HepG2 (cell line): Measurements from ENCODE around the gene ANKRD40. TPM values are rescaled to one million over a fixed set of nuclear protein-coding genes. Genes with fewer than 3 reads are reported as not detected.

Source experiments
- ATM ChIP-seq: fragments of 450-650 bp; IDR thresholded peaks from 2 replicates; pipeline ENCODE4 v1.7.1; 2017; ENCODE audit warnings: mild to moderate bottlenecking, borderline replicate concordance
- BRD4 ChIP-seq: sonication (generic); formaldehyde crosslinking; IDR thresholded peaks from 2 replicates; pipeline ENCODE4 v1.4.0; 2020; ENCODE audit warnings: missing genetic modification reagents
- FIP1L1 ChIP-seq: fragments of 200-400 bp; formaldehyde crosslinking; IDR thresholded peaks from 2 replicates; pipeline ENCODE4 v1.6.1; 2018; ENCODE audit warnings: low read depth, mild to moderate bottlenecking, low read length, moderate library complexity, borderline replicate concordance; ENCODE audit not compliant: insufficient read depth
- FOXJ3 ChIP-seq: sonication (generic); formaldehyde crosslinking; IDR thresholded peaks from 2 replicates; pipeline ENCODE4 v1.4.0; 2020; ENCODE audit warnings: missing genetic modification reagents, mild to moderate bottlenecking, borderline replicate concordance
- GATAD2A ChIP-seq: IDR thresholded peaks from 2 replicates; pipeline ENCODE4 v1.6.1; 2016
- NCOA2 ChIP-seq: sonication (generic); formaldehyde crosslinking; IDR thresholded peaks from 2 replicates; pipeline ENCODE4 v1.8.0; 2022; ENCODE audit warnings: inconsistent platforms
- PTBP1 ChIP-seq: fragments of 200-400 bp; formaldehyde crosslinking; IDR thresholded peaks from 2 replicates; pipeline ENCODE4 v1.6.1; 2018; ENCODE audit warnings: low read length, low read depth; ENCODE audit not compliant: poor library complexity, severe bottlenecking
- RFX1 ChIP-seq: fragments of 450-650 bp; IDR thresholded peaks from 2 replicates; pipeline ENCODE4 v1.6.1; 2017
- SATB2 ChIP-seq: sonication (generic); formaldehyde crosslinking; IDR thresholded peaks from 2 replicates; pipeline ENCODE4 v1.5.0; 2020; ENCODE audit warnings: missing genetic modification reagents
- SMAD1 ChIP-seq: sonication (generic); formaldehyde crosslinking; IDR thresholded peaks from 2 replicates; pipeline ENCODE4 v1.4.0; 2020; ENCODE audit warnings: missing genetic modification reagents, low read depth, mild to moderate bottlenecking, borderline replicate concordance
- SMAD9 ChIP-seq: sonication (generic); formaldehyde crosslinking; IDR thresholded peaks from 2 replicates; pipeline ENCODE4 v1.5.1; 2020; ENCODE audit warnings: mild to moderate bottlenecking, missing genetic modification reagents
- SMARCE1 ChIP-seq: fragments of 450-650 bp; IDR thresholded peaks from 2 replicates; pipeline ENCODE4 v1.6.1; 2017; ENCODE audit warnings: borderline replicate concordance
- SNAI1 ChIP-seq: sonication (generic); formaldehyde crosslinking; IDR thresholded peaks from 2 replicates; pipeline ENCODE4 v1.5.0; 2020; ENCODE audit warnings: mild to moderate bottlenecking, missing genetic modification reagents, borderline replicate concordance
- TBX3 ChIP-seq: fragments of 450-650 bp; IDR thresholded peaks from 2 replicates; pipeline ENCODE4 v1.6.1; 2017; ENCODE audit warnings: antibody characterized with exemption, mild to moderate bottlenecking, inconsistent platforms, borderline replicate concordance
- THAP11 ChIP-seq: IDR thresholded peaks from 2 replicates; pipeline ENCODE4 v1.6.1; 2016; ENCODE audit warnings: missing biosample characterization, missing genetic modification reagents
- YEATS4 ChIP-seq: sonication (generic); formaldehyde crosslinking; IDR thresholded peaks from 2 replicates; pipeline ENCODE4 v1.4.0; 2020; ENCODE audit warnings: missing genetic modification reagents, borderline replicate concordance
- ZEB1 ChIP-seq: IDR thresholded peaks from 2 replicates; pipeline ENCODE4 v1.6.1; 2012; ENCODE audit warnings: mild to moderate bottlenecking, low read depth, inconsistent platforms; ENCODE audit not compliant: insufficient replicate concordance
- ZFP36 ChIP-seq: fragments of 150-350 bp; IDR thresholded peaks from 2 replicates; pipeline ENCODE4 v1.6.1; 2018; ENCODE audit warnings: borderline replicate concordance, low read length, low read depth; ENCODE audit not compliant: partially characterized antibody
- ZNF121 ChIP-seq: sonication (generic); formaldehyde crosslinking; IDR thresholded peaks from 2 replicates; pipeline ENCODE4 v1.5.0; 2020; ENCODE audit warnings: mild to moderate bottlenecking, missing genetic modification reagents
- ZNF230 ChIP-seq: sonication (generic); formaldehyde crosslinking; IDR thresholded peaks from 2 replicates; pipeline ENCODE4 v1.4.0; 2020; ENCODE audit warnings: mild to moderate bottlenecking, missing genetic modification reagents
- ZNF3 ChIP-seq: IDR thresholded peaks from 2 replicates; pipeline ENCODE4 v1.7.0; 2017; ENCODE audit warnings: inconsistent platforms
- ZNF335 ChIP-seq: sonication (generic); formaldehyde crosslinking; IDR thresholded peaks from 2 replicates; pipeline ENCODE4 v1.4.0; 2020; ENCODE audit warnings: missing genetic modification reagents
- ZNF430 ChIP-seq: sonication (generic); formaldehyde crosslinking; IDR thresholded peaks from 2 replicates; pipeline ENCODE4 v1.9.0; 2021; ENCODE audit warnings: mild to moderate bottlenecking, missing genetic modification reagents
- ZNF432 ChIP-seq: sonication (generic); formaldehyde crosslinking; IDR thresholded peaks from 2 replicates; pipeline ENCODE4 v1.5.0; 2020; ENCODE audit warnings: missing genetic modification reagents, mild to moderate bottlenecking, borderline replicate concordance
- ZNF44 ChIP-seq: sonication (generic); formaldehyde crosslinking; IDR thresholded peaks from 2 replicates; pipeline ENCODE4 v1.5.1; 2020; ENCODE audit warnings: mild to moderate bottlenecking, missing genetic modification reagents
- ZNF547 ChIP-seq: sonication (generic); formaldehyde crosslinking; IDR thresholded peaks from 2 replicates; pipeline ENCODE4 v1.5.1; 2020; ENCODE audit warnings: mild to moderate bottlenecking, missing genetic modification reagents
- ZNF605 ChIP-seq: sonication (generic); formaldehyde crosslinking; IDR thresholded peaks from 2 replicates; pipeline ENCODE4 v1.8.0; 2022; ENCODE audit warnings: mild to moderate bottlenecking, missing genetic modification reagents
- ZSCAN12 ChIP-seq: sonication (generic); formaldehyde crosslinking; IDR thresholded peaks from 2 replicates; pipeline ENCODE4 v1.9.0; 2021; ENCODE audit warnings: mild to moderate bottlenecking, missing genetic modification reagents
- polyA plus RNA-seq, 8 experiments: library from polyadenylated mRNA; depleted of rRNA in 3 of 8; stranded (reverse) in 7 of 8; unstranded in 1 of 8; fragments of >200 nt; fragmentation: Illumina TruSeq in 4 of 8; extraction: Trizol in 4 of 8; gene quantifications; 2 replicates each; pipeline versions ENCODE4 v1.2.1 to v1.2.3, GENCODE V29; 2011 to 2016; ENCODE audit warnings: low read depth in 4 of 8, missing spikeins in 1 of 8, mixed read lengths in 1 of 8; ENCODE audit not compliant: insufficient read depth in 1 of 8
- total RNA-seq, 5 experiments: library from RNA; depleted of rRNA; stranded (reverse); fragments of >200 nt; fragmentation: Illumina TruSeq; extraction: Trizol; gene quantifications; 2 replicates each; pipeline ENCODE4 v1.2.3, GENCODE V29; 2016; ENCODE audit warnings: low read depth in 1 of 5
- TF ChIP-seq, protein P1 (sequence below): sonication (generic); formaldehyde crosslinking; IDR thresholded peaks from 2 replicates; pipeline ENCODE4 v1.9.0; 2021; ENCODE audit warnings: missing genetic modification reagents, mild to moderate bottlenecking, borderline replicate concordance
- TF ChIP-seq, protein P2 (sequence below): sonication (generic); formaldehyde crosslinking; IDR thresholded peaks from 2 replicates; pipeline ENCODE4 v1.5.0; 2020; ENCODE audit warnings: mild to moderate bottlenecking, low read depth, missing genetic modification reagents, borderline replicate concordance

The ANKRD40 gene
- total and polyA plus RNA-seq, 2 of the 13 experiments (the other 11 are each of a cell fraction or from before 2014, with no cell fraction given): 35.0 to 46.4 TPM

DNA sequence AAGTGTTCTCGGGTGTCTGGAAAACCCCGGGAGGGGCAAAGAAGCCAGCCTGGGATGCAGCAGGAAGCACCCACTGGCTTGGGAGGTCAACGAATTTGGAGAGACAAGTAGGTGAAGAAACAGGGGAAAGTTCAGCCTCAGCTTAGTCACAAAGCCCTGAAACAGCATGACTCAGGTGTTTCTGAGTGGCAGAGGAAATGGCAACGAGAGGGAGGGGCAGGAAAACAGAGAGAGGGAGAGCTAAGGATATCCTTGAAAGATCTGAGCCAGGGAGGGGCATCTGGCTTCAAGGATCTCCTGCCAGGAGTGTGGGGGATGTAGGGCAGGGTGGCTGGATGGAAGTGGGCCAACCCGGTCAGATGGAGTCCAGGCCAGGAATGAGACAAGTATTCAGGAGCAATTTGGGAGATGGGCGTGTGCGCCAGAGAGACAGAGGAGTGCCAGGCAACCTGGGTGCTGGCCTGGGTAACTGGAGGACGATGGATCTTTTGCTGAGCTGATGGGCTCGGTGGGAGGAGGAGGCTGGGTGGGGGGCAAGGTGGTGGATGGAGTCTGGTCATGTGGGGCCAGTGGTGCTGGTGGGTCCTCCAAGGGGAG lies 45.8 kb downstream of the ANKRD40 start (continued):
- TF ChIP-seq SNAI1 (CRISPR knock-in tag): no peak
- no peak for TF ChIP-seq ZNF44 (CRISPR knock-in tag)
- TF ChIP-seq PTBP1: no peak
- TF ChIP-seq, protein P1, sequence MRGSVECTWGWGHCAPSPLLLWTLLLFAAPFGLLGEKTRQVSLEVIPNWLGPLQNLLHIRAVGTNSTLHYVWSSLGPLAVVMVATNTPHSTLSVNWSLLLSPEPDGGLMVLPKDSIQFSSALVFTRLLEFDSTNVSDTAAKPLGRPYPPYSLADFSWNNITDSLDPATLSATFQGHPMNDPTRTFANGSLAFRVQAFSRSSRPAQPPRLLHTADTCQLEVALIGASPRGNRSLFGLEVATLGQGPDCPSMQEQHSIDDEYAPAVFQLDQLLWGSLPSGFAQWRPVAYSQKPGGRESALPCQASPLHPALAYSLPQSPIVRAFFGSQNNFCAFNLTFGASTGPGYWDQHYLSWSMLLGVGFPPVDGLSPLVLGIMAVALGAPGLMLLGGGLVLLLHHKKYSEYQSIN: no peak
- TF ChIP-seq SMAD9 (CRISPR knock-in tag): no peak
- no peak for TF ChIP-seq ZNF430 (CRISPR knock-in tag)
- TF ChIP-seq, protein P2, sequence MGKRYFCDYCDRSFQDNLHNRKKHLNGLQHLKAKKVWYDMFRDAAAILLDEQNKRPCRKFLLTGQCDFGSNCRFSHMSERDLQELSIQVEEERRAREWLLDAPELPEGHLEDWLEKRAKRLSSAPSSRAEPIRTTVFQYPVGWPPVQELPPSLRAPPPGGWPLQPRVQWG (CRISPR knock-in tag): no peak
- TF ChIP-seq ZNF230 (CRISPR knock-in tag): no peak
- TF ChIP-seq SATB2 (CRISPR knock-in tag): no peak
- peak; percentile 52 for TF ChIP-seq ZEB1
- no peak for TF ChIP-seq ZNF547 (CRISPR knock-in tag)
- no peak for TF ChIP-seq FIP1L1
- TF ChIP-seq ZNF121: no peak
- TF ChIP-seq ZNF605 (CRISPR knock-in tag): no peak; the same call in 1 of the 2 replicates
- TF ChIP-seq ZFP36: no peak
- TF ChIP-seq RFX1: no peak
- TF ChIP-seq TBX3: no peak
- TF ChIP-seq NCOA2 (CRISPR knock-in tag): peak; percentile 79
- no peak for TF ChIP-seq FOXJ3 (CRISPR knock-in tag)
- no peak for TF ChIP-seq ZNF432 (CRISPR knock-in tag)
- TF ChIP-seq SMARCE1: no peak
- peak; percentile 91 for TF ChIP-seq GATAD2A (CRISPR knock-in tag)
- TF ChIP-seq BRD4 (CRISPR knock-in tag): no peak
- no peak for TF ChIP-seq ZNF3 (CRISPR knock-in tag)
- TF ChIP-seq ZSCAN12 (CRISPR knock-in tag): no peak
- no peak for TF ChIP-seq YEATS4 (CRISPR knock-in tag)
- peak; percentile 68 for TF ChIP-seq THAP11 (CRISPR knock-in tag)
- TF ChIP-seq SMAD1 (CRISPR knock-in tag): no peak
- TF ChIP-seq ZNF335 (CRISPR knock-in tag): no peak
- TF ChIP-seq ATM: no peak
